K562 (cell line): Measurements from ENCODE around the gene C14orf180. TPM values are rescaled to one million over a fixed set of nuclear protein-coding genes. Genes with fewer than 3 reads are reported as not detected.

Source experiments
- ATAC-seq: fragments of 200-7000 bp; cut with Tn5 transposase; 3 replicates; pipeline ENCODE4 v1.9.1; 2020; ENCODE audit warnings: moderate library complexity
- BruUV-seq: library from RNA; stranded (reverse); fragments of 400-500 nt; replicated peaks from 2 replicates; lab custom pipeline; 2021; lab: Mats Ljungman, UMichigan
- CTCF ChIA-PET: fragments of 300-600 bp; formaldehyde crosslinking; extraction: SDS; loops from one replicate; lab custom pipeline; 2021; ENCODE audit warnings: low intra/inter-chr PET ratio; lab: Yijun Ruan, JAX
- POLR2A ChIA-PET: fragments of 300-600, 350-650 bp; sonication (Branson Sonifier 250); formaldehyde crosslinking; extraction: SDS; loops from one replicate; lab custom pipeline; 2021; ENCODE audit warnings: antibody characterized with exemption, inconsistent platforms; lab: Yijun Ruan, JAX
- DNase-seq, 4 experiments: peaks; one replicate each; pipeline versions ENCODE4 v3.0.0 to v3.0.0-alpha.2; 2011 to 2018; ENCODE audit warnings: low spot score in 3 of 4, mixed read lengths in 3 of 4; ENCODE audit errors: extremely low read depth in 1 of 4
- FAIRE-seq: peaks from 2 replicates; lab custom pipeline; 2011; peaks lifted over from hg19 to GRCh38; lab: Jason Lieb, UNC
- H2AFZ ChIP-seq: 2 replicates; pipeline ENCODE4 v1.6.0; 2011; ENCODE audit warnings: low read depth, low read length, control low read depth, inconsistent platforms
- H3K27ac ChIP-seq: fragments of 200-600 bp; 3 replicates; pipeline ENCODE4 v1.8.0; 2011; ENCODE audit warnings: low read depth, mild to moderate bottlenecking, control low read depth, inconsistent platforms, low read length, moderate library complexity, mixed read lengths; ENCODE audit errors: extremely low read depth
- H3K27me3 ChIP-seq, 2 experiments: fragments of 300-600 bp in 1 of 2; 2 replicates in 1 of 2; 3 replicates in 1 of 2; pipeline versions ENCODE4 v1.6.0 to v1.8.0; 2011; ENCODE audit warnings: inconsistent platforms in 2 of 2, low read length in 2 of 2, mild to moderate bottlenecking in 1 of 2, mixed read lengths in 1 of 2, moderate library complexity in 1 of 2; ENCODE audit not compliant: control insufficient read depth in 2 of 2, insufficient read depth in 2 of 2
- H3K36me3 ChIP-seq: fragments of 300-600 bp; 3 replicates; pipeline ENCODE4 v1.8.0; 2011; ENCODE audit warnings: mild to moderate bottlenecking, low read length, inconsistent platforms; ENCODE audit not compliant: control insufficient read depth, insufficient read depth
- H3K4me1 ChIP-seq, 2 experiments: fragments of 200-600 bp in 1 of 2; replicated peaks in 1 of 2; 2 replicates in 1 of 2; 3 replicates in 1 of 2; pipeline versions ENCODE4 v1.5.1 to v1.8.0; 2011; ENCODE audit warnings: inconsistent platforms in 2 of 2, low read length in 2 of 2, mild to moderate bottlenecking in 1 of 2, mixed read lengths in 1 of 2, moderate library complexity in 1 of 2; ENCODE audit not compliant: control insufficient read depth in 2 of 2, insufficient read depth in 2 of 2
- H3K4me2 ChIP-seq: 2 replicates; pipeline ENCODE4 v1.6.1; 2011; ENCODE audit warnings: low read length, control low read depth, inconsistent platforms, mixed read lengths; ENCODE audit not compliant: insufficient read depth
- H3K4me3 ChIP-seq: fragments of 200-600 bp; sonication (generic), shearing (Covaris generic); 2 replicates; pipeline ENCODE4 v1.5.1; 2016; ENCODE audit warnings: control low read depth, inconsistent platforms
- H3K79me2 ChIP-seq: fragments of 200-600 bp; 3 replicates; pipeline ENCODE4 v1.8.0; 2011; ENCODE audit warnings: low read length, inconsistent platforms; ENCODE audit not compliant: control insufficient read depth, insufficient read depth
- H3K9ac ChIP-seq, 2 experiments: 2 replicates each; pipeline versions ENCODE4 v1.6.0 to v1.6.1; 2011; ENCODE audit warnings: low read depth in 2 of 2, low read length in 2 of 2, control low read depth in 1 of 2, inconsistent platforms in 1 of 2, mild to moderate bottlenecking in 1 of 2, mixed read lengths in 1 of 2; ENCODE audit not compliant: insufficient read depth in 1 of 2
- H3K9me1 ChIP-seq: one replicate; pipeline ENCODE4 v1.6.0; 2011; ENCODE audit warnings: inconsistent platforms, mild to moderate bottlenecking, low read length, moderate library complexity; ENCODE audit not compliant: control insufficient read depth, insufficient read depth
- H3K9me3 ChIP-seq: replicated peaks from 2 replicates; pipeline ENCODE4 v1.5.1; 2011; ENCODE audit warnings: low read depth, low read length, inconsistent platforms; ENCODE audit not compliant: control insufficient read depth, insufficient read depth
- H4K20me1 ChIP-seq: replicated peaks from 2 replicates; pipeline ENCODE4 v1.6.1; 2011; ENCODE audit warnings: low read length, inconsistent platforms, mixed read lengths; ENCODE audit not compliant: control insufficient read depth, insufficient read depth
- CBX3 ChIP-seq, 2 experiments: IDR thresholded peaks; 1 replicate in 1 of 2; 2 replicates in 1 of 2; pipeline ENCODE4 v1.6.1; 2012; ENCODE audit warnings: inconsistent platforms in 2 of 2, low read length in 2 of 2, borderline replicate concordance in 1 of 2, control low read depth in 1 of 2
- CBX8 ChIP-seq: fragments of 200-600 bp; sonication (generic); IDR thresholded peaks from 2 replicates; pipeline ENCODE4 v1.6.1; 2012; ENCODE audit warnings: borderline replicate concordance, mixed run types, low read depth, mild to moderate bottlenecking, moderate library complexity, mixed read lengths, low read length, control low read depth, inconsistent platforms; ENCODE audit not compliant: poor library complexity, severe bottlenecking; ENCODE audit errors: extremely low read depth
- FUS ChIP-seq: fragments of 200-400 bp; formaldehyde crosslinking; optimal IDR thresholded peaks from 2 replicates; pipeline ENCODE3; 2017; ENCODE audit warnings: low read depth, low read length
- LCOR ChIP-seq: sonication (generic); formaldehyde crosslinking; IDR thresholded peaks from 2 replicates; pipeline ENCODE4 v1.8.0; 2022; ENCODE audit warnings: mild to moderate bottlenecking, missing genetic modification reagents
- SOX6 ChIP-seq: fragments of 450-650 bp; IDR thresholded peaks from 2 replicates; pipeline ENCODE4 v1.6.1; 2014; ENCODE audit warnings: mild to moderate bottlenecking
- U2AF2 ChIP-seq: fragments of 200-400 bp; formaldehyde crosslinking; optimal IDR thresholded peaks from 2 replicates; pipeline ENCODE3; 2017; ENCODE audit warnings: low read depth, mild to moderate bottlenecking, low read length
- XRCC4 ChIP-seq: IDR thresholded peaks from one replicate; pipeline ENCODE4 v1.6.1; 2011; ENCODE audit not compliant: insufficient read depth, insufficient read length; ENCODE audit errors: extremely low read depth
- ZNF224 ChIP-seq: sonication (generic); formaldehyde crosslinking; IDR thresholded peaks from 2 replicates; pipeline ENCODE4 v1.8.0; 2022; ENCODE audit warnings: mild to moderate bottlenecking, missing genetic modification reagents
- WGBS: fragments of 100-300 bp; shearing (Covaris generic); methylation state at CpG from one replicate; pipeline ENCODE4 v1.1.6; 2016; ENCODE audit warnings: low coverage, mixed read lengths; ENCODE audit not compliant: insufficient coverage; ENCODE audit errors: missing lambda C conversion rate; 5-methylcytosine and 5-hydroxymethylcytosine counted together
- in situ Hi-C: fragments of 300-500 bp; cut with MboI; formaldehyde crosslinking; loops from 4 replicates; pipeline ENCODE4 v1.15.0; 2018; ENCODE audit warnings: inconsistent platforms, mixed read lengths
- intact Hi-C: fragments of 100-400 bp; cut with micrococcal nuclease; formaldehyde crosslinking; loops from 2 replicates; pipeline ENCODE4 v1.14.2; 2022
- polyA plus RNA-seq, 8 experiments: library from polyadenylated mRNA; depleted of rRNA in 4 of 8; stranded (reverse) in 5 of 8; unstranded in 3 of 8; fragments of >200 nt; fragmentation: Nextera tagmentation in 2 of 8; fragmentation: Illumina TruSeq in 1 of 8; extraction: Ambion mirVana in 2 of 8; extraction: Trizol in 1 of 8; gene quantifications; 2 replicates each; pipeline versions ENCODE4 v1.2.1 to v1.2.3, GENCODE V29; 2011 to 2014; ENCODE audit warnings: inconsistent platforms in 1 of 8, missing spikeins in 1 of 8
- total RNA-seq, 7 experiments: library from RNA; depleted of rRNA in 6 of 7; stranded (reverse); fragments of >200 nt in 6 of 7; fragmentation: Illumina TruSeq in 2 of 7; extraction: Trizol in 2 of 7; gene quantifications; 2 replicates each; pipeline versions ENCODE4 v1.2.1 to v1.2.3, GENCODE V29; 2011 to 2021; ENCODE audit warnings: low replicate concordance in 1 of 7
- TF ChIP-seq, protein P1 (sequence below): fragments of 250-450 bp; sonication (Bioruptor Pico); IDR thresholded peaks from 2 replicates; pipeline ENCODE4 v1.8.0; 2022; ENCODE audit warnings: inconsistent platforms
- TF ChIP-seq, protein P2 (sequence below), 2 experiments: fragments of 450-650 bp in 1 of 2; sonication (generic) in 1 of 2; formaldehyde crosslinking in 1 of 2; IDR thresholded peaks in 1 of 2; conservative IDR thresholded peaks in 1 of 2; 2 replicates each; pipeline versions ENCODE4 v1.6.1 to v1.8.1; 2016 to 2023; ENCODE audit warnings: mild to moderate bottlenecking in 2 of 2, moderate library complexity in 2 of 2, inconsistent platforms in 1 of 2, missing genetic modification reagents in 1 of 2

The C14orf180 gene
- total and polyA plus RNA-seq, 9 of the 15 experiments (the other 6 are each of a cell fraction or from before 2014, with no cell fraction given), result not detected

GRCh38 chr14:104638927-104639450 is 59.4 kb downstream of the C14orf180 start:
- POLR2A ChIA-PET, result no interaction called here
- WGBS, result 0% methylated on average over 12 of the region's 13 CpGs
- peak in 1 of 4 experiments; percentile 1 for DNase-seq
- Histone ChIP-seq H3K4me3 (no peak overlapping the region), H3K79me2 (no peaks in the 10 kb centered on the region), H3K36me3 (no peaks in the 10 kb centered on the region), H3K4me1 (peaks cover 0 to 37% of the 10 kb centered on the region in 2 experiments; a peak in 2 of 5 replicates), H4K20me1 (0 out of 2 replicates have a peak, but pooled peaks cover 3% of the 10 kb centered on the region), H2AFZ (no peak overlapping the region), H3K9ac (no peak overlapping the region), H3K27me3 (peaks cover 0 to 41% of the 10 kb centered on the region in 2 experiments; a peak in 2 of 5 replicates), H3K9me1 (no peaks in the 10 kb centered on the region), H3K4me2 (no peak overlapping the region), H3K27ac (no peak overlapping the region), H3K9me3 (no peaks in the 10 kb centered on the region)
- intact Hi-C loops (no loop called here), in situ Hi-C loops (no loop called here)
- FAIRE-seq, result no peak
- CTCF ChIA-PET, result interaction anchor here (2.0 to 2.6 kb wide), 2 partner anchors 545 to 561 kb away, joined by 11 to 12 read pairs; no protein-coding TSS in a partner anchor
- no TSS peak for BruUV-seq
- no peak for ATAC-seq
- TF ChIP-seq XRCC4 (no peak), FUS (no peak), LCOR (CRISPR knock-in tag) (no peak), U2AF2 (no peak), CBX8 (no peak), CBX3 (IDR thresholded peaks at IDR 0.05; ENCODE audit: borderline replicate concordance in 1 of 2, low read length in 2 of 2) (no peak), ZNF224 (CRISPR knock-in tag) (no peak), SOX6 (no peak)
- TF ChIP-seq, protein P1, sequence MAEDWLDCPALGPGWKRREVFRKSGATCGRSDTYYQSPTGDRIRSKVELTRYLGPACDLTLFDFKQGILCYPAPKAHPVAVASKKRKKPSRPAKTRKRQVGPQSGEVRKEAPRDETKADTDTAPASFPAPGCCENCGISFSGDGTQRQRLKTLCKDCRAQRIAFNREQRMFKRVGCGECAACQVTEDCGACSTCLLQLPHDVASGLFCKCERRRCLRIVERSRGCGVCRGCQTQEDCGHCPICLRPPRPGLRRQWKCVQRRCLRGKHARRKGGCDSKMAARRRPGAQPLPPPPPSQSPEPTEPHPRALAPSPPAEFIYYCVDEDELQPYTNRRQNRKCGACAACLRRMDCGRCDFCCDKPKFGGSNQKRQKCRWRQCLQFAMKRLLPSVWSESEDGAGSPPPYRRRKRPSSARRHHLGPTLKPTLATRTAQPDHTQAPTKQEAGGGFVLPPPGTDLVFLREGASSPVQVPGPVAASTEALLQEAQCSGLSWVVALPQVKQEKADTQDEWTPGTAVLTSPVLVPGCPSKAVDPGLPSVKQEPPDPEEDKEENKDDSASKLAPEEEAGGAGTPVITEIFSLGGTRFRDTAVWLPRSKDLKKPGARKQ (CRISPR knock-in tag), result no peak
- TF ChIP-seq, protein P2, sequence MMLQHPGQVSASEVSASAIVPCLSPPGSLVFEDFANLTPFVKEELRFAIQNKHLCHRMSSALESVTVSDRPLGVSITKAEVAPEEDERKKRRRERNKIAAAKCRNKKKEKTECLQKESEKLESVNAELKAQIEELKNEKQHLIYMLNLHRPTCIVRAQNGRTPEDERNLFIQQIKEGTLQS (IDR thresholded peaks at IDR 0.05), result no peak
- TF ChIP-seq, protein P2 (CRISPR knock-in tag; conservative IDR thresholded peaks at IDR 0.05), result no peak
